Stimulated activated CD8-positive, alpha-beta memory T cell treated with anti-CD3 and anti-CD28 coated beads, Interleukin-4, amount 100 ng/mL, for 4 hours (primary cell): ENCODE results near the gene MRPL36.
"Not testable (repeated sequence)": the region's sequence is repeated elsewhere in the genome, so short reads cannot be mapped to it uniquely, and the experiment has no call there.

Experiments used
- DNase-seq, 2 donors: peaks; one replicate each; pipeline ENCODE4 v3.0.0-alpha.2; 2020; ENCODE audit warnings: low read depth in 2 of 2, low spot score in 1 of 2

The MRPL36 gene

DNA sequence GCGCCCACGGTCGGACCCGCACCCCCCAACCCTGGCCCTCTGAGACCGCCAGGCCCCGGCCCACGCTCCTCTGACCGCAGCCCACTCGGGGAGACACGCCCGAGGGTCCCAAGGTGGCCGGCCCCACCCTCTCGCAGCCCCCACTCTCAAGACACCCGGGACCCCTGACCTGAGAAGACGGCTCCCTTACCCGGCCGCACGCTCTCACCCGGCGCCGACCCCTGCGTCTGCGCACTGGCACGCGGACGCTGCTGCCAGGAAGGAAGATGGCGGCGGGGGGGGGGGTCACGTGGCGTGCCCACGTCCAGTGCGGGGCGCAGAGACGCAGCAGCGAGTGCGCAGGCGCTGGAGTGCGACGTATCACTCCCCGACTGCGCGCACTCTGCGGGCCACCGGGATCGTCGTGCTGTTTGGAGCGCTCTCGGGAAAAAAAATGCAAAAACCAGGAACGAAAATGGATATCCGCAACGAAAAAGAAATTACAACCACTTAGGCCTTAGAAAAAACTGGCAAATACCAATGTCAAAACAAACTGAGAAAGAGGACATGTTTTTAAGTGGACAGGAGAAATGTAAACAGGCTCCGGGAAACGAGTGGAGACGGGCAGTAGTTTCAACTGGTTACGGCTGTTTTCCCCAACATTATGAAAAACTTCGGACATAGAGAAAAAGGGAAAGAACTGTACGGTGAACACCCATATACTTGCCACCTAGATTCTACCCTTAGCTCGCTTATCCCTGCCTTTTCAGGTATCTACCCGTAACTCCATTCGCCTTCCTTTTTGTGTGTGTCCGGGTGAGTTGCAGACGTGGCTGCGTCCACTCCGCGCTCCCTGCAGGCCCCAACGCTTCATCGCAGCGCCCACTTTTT, at the start of gene MRPL36:
Gene MRPL36, minus strand, starts transcription at position 236 of the 870 bp plus-strand sequence. CDS start 902 bp downstream, outside the sequence.
- DNase-seq, result peak; percentile 84 to 91

DNA sequence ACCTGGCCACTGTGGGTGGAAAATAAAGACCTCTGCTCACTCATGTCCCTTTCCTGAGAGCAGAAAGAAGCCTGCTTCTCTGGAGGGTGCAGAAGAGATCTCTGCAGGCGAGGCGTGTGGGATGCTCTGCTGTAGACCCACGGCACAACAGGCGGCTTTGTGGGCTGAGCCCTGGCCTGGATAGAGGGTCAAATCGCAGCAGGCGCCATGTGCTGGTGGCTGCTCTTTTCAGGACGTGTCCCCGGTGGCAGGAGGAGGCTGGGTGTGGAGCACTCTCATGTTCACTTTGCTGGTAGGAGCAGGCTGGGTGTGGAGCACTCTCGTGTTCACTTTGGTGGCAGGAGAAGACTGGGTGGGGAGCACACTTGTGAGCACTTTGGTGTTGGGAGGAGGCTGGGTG, 48.0 kb upstream of the MRPL36 start:
- no peak for DNase-seq

DNA sequence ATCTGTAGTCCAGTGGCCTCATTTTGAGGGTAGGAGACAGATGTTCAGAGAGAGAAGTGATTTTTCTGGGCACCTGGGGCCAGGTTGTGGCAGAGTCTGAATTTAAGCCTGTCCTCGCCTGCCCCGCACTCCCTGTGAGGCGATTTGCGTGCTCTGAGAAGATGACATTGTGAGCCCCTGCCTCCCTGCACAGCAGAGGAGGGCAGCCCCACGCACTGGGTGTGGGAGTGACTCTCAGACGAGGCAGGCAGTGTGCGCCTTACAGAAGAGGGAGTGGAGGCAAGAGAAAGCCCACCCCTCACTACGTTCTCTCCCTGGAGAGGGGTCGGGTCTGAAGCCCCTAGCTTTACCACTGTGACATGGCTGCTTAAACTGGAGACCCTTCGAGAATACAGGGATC, 47.4 kb upstream of the MRPL36 start:
- DNase-seq, result no peak

DNA sequence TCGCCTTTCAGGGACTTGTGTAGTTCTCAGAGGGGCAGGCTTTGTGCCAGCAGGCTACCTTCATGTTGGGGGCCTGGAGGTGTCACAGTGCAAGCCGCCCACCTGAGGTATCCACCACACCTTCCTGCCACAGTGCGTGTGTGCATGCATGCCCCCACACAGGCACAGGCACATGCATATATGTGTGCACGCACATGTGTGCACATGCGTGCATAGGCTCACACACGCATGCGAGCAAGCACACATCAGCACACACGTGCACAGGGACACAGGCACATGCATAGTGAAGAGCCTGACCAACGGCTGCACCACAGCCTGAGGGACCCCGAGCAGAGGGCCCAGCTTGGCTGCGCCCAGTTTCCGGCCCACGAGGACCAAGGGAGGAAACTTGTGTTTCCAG, 46.9 kb upstream of the MRPL36 start:
- no peak for DNase-seq

DNA sequence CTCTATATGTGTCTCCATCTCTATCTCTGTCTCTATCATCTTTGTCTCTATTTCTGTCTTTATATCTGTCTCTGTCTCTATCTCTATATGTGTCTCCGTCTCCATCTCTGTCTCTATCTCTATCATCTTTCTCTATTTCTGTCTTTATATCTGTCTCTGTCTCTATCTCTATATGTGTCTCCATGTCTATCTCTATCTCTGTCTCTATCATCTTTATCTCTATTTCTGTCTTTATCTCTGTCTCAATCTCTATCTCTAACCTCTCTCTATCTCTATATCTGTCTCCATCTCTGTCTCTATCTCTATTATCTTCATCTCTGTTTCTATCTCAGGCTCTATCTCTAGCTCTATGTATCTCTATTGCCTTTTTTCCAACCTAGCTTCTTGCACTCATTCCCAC, 46.1 kb upstream of the MRPL36 start:
- no peak for DNase-seq

DNA sequence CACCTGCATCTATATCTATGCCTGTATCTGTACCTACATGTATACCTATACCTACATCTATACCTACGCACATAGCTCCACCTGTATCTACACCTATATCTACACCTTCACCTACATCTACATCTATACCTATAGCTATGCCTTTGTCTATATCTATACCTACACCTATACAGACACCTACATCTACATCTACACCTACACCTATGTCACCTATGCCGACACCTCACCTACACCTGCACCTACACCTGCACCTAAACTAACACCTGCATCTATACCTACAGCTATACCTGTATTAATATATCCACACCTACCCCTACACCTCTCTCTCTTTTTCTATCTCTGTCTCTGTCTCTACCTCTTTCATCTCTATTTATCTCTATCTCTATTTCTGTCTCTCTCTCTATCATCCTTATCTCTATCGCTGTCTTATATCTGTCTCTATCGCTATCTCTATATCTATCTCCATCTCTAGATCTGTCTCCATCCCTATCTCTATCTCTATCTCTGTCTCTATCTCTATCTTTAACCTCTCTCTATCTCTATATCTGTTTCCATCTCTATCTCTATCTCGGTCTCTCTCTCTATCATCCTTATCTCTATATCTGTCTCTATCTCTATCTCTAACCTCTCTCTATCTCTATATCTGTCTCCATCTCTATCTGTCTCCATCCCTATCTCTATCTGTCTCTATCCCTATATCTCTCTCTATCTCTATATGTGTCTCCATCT, 45.2 kb upstream of the MRPL36 start:
- no peak for DNase-seq

DNA sequence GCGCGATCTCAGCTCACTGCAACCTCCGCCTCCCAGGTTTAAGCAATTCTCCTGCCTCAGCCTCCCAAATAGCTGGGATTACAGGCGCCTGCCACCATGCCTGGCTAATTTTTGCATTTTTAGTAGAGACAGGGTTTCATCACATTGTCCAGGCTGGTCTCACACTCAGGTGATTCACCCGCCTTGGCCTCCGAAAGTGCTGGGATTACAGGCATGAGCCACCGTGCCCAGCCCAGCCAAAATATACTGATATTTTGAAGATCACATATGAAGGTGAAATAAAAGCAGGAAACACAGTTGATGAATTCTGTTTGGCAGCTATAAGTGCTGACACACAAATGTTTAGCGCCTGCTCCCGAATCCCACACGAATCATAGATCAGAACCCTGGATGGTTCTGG, 44.1 kb upstream of the MRPL36 start:
- DNase-seq, result not testable (repeated sequence)

DNA sequence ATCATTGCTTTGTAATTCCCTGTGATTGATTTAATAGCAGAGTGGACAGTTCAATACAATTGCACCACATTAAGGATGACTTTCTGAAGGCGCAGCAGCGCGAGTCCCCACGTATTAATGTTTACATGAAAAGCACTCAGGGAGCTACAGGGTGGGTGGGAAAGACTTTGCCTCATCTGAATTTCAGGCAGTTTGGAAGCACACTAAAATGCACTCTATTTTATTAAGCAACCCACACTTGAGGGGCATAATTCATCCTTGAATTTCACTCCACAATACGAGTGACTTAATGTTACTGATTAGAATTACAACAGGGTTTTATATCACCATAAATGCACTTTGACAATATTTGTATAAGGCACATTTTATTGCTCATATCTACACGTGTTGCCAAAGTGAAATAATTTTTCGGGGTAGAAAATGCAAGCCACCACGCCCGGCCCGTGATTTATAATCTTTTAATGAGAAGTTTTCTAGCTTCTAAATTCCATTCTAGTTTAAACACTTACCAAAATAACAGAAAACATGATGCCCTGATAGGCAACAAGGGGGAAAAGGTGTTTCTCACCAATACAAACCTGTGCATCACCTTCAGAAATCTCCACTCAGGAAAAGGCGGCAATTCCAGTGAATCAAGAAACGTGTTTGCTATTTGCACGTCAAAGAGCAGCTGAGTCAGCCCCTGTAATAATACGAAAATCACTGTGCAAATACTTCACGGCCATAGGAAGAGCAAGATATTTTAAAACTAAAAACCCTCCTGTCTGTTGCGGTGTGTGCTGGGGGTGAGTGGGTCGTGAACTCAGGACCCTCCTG, 42.6 kb upstream of the MRPL36 start:
- no peak for DNase-seq

DNA sequence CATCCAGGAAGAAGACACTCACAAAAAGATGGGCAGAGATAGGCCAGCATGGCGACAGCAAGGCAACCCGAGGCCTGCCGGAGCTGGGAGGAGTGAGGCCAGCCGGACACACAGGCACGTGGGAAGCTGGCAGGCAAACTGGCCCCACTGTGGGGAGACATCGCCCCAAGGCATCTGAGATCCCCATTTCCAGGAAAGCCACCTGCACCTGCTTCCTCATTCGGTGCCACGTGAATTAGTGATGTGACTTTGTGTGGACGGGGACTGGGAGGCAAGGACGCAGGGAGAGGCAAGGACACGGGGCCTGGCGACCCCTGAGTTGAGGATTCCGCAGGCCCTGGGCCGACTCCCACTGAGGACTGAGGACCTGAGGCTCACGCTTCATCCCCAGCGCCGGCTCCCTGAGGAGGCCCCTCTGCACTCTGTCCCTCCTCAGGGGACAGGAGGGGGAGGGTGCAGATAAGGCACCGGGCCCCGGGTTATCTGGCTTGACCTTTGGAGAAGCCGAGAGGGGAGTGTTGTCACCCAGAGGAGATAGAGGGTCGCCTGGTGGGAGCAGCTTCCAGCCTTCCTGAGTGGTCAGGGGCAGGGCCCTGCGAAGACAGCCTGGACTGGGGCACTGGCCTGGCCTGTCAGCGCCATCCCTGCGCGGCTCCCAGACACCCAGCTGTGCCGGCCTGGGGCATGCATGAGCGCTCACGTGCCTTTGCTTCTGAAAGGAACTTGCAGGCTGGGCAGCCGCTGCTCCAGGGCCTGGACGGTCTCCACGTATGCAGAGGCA, 41.3 kb upstream of the MRPL36 start:
- DNase-seq, result no peak

DNA sequence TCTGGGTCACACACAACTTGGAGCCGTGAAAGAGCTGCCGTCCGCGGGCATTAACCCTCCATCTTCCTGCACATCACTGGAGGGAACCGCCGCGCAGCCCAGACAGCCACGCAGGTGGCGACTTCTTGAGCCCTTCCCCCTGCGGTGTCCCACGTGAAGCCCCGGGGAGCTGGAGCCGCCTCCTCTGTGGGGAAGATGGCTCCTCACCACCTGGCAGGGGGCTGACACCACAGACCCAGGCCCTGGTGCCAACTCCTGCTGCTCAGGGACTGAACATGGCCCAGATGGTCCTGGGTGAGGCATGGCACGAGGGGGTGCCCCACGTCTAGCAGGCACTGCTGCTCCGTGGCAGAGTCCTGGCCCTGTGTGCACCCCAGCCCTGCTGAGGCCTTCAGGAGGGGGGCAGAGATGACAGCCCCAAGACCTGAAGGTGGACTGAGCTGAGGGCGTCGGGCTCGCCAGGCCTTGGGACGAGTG, 40.5 kb upstream of the MRPL36 start:
- no peak for DNase-seq

DNA sequence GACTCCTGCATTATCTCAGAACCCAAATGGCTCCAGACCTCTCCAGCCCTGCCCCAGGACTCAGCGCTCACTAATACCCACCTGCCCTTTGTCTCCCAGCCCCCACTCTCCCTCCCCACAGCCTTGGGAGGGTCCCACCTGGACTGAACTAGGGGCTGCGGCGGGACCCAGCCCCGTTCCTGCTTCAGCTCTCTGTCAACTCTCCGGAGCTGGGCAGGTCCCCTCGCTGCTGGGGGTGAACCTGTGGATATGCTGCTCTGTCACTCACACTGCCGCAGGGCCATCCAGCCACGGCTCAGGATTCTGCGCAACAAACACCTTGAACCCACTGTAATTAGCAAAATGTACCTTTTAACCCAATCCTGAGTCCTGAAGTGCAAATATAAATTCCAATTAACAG, 38.4 kb upstream of the MRPL36 start:
- no peak for DNase-seq

DNA sequence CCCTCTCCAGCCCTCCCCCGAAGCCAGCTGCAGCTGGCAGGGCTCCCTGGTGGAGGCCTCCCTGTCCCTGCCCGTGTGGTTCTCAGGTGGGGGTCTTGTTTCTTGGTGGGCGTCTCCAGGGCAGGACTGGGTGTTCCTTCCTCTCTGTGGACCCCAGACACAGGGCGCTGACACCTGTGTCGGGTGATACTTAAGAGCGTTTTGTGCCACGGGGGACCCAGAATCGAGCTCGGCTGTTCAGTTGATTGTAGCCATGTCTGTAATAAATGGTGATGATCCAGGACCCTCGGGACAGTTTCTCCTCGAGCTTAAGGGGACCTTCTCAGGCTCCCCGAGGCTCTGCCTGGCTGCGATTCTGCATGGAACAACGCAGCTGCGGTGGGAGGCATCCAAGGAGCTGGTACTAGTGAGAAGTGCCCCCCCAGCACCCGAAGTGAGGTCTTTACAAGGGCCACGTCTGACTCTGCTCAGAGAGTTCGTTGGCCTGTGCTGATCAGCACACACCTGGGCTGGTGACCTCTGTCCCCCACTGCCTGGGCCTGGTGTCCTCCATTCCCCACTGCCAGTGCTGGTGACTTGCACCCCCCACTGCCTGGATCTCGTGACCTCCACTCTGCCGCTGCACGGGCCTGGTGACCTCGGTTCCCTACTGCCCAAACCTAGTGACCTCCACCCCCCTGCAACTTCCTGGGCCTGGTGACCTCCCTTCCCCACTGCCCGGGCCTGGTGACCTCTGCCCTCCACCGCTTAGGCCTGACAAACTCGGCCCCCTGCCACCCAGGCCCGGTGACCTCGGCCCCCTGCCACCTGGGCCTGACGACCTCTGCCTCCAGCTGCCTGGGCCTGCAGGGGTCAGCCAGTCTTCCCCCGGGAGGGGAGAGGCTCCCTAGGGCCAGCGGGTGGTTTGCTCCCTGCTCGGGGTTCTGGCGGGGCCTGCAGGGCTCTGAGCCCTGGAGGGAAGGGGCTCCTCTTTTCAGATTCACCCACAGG, 37.5 kb upstream of the MRPL36 start:
- no peak for DNase-seq

DNA sequence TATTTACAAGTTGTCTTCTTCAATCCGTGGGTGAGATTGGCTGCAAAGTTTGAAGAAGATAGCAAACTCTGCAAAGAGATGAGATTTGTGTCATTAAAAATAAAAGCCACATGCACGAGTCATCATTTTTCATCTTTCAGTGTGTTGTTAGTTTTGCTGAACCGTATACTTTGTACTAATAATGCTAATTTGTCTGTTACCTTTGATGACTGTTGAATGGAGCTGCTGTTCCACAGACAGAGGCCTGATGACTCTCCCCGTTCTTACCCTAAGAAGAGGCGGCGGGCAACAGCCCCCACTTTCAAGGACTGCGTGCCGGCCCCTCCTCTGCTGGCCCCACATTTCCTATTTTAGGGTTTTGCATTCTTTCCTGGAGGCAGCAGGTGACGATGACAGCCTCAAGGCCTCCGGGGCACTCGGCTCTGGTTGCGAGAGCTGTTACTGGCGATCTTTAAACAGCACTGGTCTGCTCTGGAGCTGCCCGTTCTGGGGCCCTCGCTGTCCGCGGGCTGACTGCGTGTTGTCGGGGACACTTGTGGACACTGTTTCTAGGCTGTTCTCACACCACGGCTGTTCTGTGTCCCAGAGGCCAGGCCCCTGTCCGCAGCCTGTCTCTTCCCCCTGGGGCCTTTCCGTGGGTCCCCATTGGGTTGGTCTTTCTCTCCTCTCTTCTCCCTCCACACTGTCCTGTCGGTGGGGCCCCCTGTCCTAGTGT, 36.7 kb upstream of the MRPL36 start:
- DNase-seq, result no peak

DNA sequence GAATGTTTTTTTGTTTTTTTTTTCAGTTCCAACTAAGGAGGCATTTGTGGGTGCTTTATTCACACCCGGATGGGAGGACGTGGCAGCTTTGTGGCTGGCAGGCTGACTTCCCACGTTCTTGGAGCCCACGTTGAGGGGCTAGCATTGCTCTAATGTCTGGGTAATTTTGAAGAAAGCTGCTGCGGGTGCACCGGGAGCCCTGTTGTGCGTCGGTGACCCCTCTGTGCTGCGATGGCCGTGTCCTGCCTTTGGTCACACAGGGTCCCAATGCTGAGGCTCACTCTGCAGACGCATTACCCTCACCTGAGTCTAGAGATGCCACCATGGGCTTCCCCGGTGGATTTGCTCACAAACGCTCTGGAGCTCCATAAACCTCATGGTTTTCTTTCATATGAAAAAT, 35.8 kb upstream of the MRPL36 start:
- DNase-seq, result no peak

DNA sequence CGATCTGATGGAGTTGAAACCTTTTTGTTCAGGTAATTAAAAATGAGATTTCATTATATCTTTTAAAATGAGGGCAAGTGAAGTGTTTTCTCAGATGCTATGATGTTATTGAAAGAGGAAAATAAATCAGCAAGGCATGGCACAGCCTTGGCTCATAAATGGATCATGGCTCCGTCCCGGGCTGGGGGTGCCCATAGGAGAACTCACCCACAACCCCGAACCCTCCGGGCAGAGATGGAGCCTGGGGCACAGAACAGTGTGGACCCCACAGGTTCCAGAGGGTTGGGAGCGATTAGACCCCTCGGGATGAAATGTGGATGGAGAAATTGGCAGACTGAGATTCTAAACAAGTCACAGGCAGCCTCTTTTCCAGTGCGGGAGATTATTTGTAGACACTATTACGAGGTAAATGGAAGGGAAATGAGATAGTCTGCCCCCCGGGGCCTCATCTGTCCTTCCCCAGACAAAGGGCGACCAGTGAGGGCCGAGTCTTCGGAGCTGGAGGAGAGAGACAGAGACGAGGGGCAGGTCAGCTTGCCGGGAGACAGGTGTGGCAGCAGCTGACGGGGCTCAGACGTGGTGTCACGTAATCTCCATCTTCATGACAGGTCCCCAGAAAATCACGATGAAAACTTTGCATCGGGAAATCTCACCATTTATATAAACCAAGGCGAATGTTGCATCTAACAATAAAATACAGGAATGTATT, 35.2 kb upstream of the MRPL36 start:
- no peak for DNase-seq

DNA sequence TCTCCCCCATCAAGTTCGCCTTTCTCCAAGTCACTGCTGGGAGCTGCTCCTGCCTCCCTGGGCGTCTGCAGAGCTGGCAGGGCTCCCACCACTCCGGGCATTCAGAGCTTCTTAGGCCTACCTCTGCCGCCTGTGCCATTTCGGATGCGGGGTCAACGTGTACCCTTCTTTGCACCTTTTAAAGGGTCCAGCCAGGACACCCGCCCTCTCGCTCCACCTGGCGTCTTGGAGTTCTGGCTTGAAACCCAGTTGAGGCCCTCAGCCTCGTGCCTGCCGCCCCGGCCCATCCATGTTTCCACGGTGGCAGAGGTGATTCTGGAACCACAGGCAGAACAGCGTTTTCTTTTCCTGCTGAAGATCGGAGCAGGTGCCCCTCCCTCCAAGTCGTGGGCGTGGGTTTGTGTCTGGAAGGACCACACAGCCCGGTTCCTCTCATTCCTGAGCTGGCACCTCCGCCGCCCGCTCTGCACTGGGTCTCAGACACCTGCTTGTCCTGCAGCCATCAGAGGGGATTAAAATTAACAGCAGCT, 34.5 kb upstream of the MRPL36 start:
- no peak for DNase-seq

DNA sequence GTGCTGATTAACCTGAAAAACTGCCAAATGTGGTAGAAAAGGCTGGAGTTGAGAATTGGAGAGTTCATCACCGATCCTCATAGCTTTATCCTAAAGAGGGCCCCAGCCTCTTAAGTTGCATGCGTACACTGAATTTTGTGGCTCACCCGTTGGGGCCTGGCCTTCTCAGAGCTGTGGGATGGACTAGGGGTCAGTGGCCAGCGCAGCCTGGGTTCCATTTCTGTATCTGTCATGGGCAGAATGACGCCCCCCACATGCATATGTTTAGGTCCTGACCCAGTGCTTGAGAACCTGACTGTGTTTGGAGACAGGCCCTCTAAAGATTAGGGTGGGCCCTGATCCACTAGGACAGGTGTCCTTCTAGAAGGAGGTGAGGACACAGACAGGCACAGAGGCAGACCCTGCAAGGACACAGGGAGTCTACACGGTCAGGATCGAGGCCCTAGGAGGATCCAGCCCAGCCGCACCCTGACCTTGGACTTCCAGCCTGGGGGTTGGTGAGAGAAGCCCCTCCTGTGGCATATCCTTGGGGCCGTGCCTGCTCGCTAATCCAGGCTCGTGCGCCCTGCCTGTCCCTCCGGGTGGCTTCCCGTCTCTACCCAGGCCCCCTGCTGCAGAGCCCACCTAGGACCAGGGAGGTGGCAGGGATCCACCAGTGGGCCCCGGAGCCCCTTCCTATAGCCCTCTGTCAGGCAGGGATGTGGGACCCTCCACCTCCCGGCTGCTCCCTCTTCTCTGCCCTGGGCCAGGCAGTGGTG, 33.8 kb upstream of the MRPL36 start:
- DNase-seq, result no peak
